ENCODE measurements around the gene EIF4E3. TPM values are rescaled to one million over a fixed set of nuclear protein-coding genes. Genes with fewer than 3 reads are reported as not detected.
A peak's percentile ranks its signal among the peaks of the same experiment; 100 is the strongest.

The EIF4E3 gene
- total RNA-seq, 2 experiments from 2014 or later, result 83.9 to 90.4 TPM

DNA sequence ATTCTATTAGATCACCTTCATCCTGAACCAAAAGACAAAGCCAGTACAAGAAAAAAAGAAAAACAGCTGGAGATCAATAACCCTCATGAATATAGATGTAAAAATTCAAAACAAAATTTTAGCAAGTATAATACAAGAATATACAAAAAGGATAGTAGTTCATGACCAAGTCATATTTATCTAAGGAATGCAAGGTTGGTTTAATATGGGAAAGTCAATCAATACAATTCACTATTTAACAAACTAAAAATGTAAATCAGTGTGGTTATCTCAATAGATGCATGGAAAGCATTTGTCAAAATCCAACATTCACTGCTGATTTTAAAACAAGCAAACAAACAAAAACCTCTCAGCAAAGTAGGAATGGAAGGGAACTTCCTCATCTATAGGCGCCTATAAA lies 17.4 kb upstream of the EIF4E3 start:
- ChIA-PET CTCF (no interaction called here), POLR2A (no interaction called here)
- peaks cover 32% of the 10 kb centered on the region for H3K9me3 Mint-ChIP-seq

DNA sequence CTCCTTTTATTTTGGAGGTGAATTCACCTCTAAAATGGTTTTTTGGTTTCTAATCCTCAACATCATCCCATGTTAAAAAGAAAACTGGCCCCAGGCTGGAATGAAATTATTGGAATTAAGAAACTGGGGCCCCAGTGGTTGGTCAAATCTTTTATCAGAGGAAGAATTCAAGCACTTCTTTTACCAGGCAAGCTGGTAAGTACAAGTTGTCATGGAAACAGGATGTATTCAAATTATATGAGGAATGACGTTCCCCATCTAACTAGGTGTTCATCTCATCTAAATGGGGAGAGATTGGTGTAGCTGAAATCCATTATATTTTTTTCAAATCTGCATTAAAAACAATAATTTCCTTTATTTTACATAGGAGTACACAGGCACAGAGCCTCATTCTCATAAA lies 9.7 kb upstream of the EIF4E3 start:
- ChIA-PET POLR2A (no interaction called here), CTCF (interaction anchor here (0.6 kb wide), 1 partner anchor 195 kb away, joined by 3 read pairs; no protein-coding TSS in a partner anchor)
- peaks cover 27% of the 10 kb centered on the region for H3K27me3 Mint-ChIP-seq
- no peak overlapping the region for H3K4me3 Mint-ChIP-seq
- peaks cover 2% of the 10 kb centered on the region for H3K36me3 Mint-ChIP-seq (ENCODE audit: low read depth)
- H3K27ac Mint-ChIP-seq, result no peak overlapping the region
- peaks cover 2% of the 10 kb centered on the region for H3K9me3 Mint-ChIP-seq
- H3K4me1 Mint-ChIP-seq, result peaks cover 16% of the 10 kb centered on the region
- DNase-seq, result no peak

More for the DNA sequence above, 17.4 kb upstream of the EIF4E3 start:
- H3K4me3 Mint-ChIP-seq, result no peak overlapping the region
- no peak overlapping the region for H3K27ac Mint-ChIP-seq
- H3K4me1 Mint-ChIP-seq, result no peaks in the 10 kb centered on the region
- DNase-seq, result no peak
- peaks cover 22% of the 10 kb centered on the region for H3K27me3 Mint-ChIP-seq
- H3K36me3 Mint-ChIP-seq (ENCODE audit: low read depth), result peaks cover 7% of the 10 kb centered on the region

DNA sequence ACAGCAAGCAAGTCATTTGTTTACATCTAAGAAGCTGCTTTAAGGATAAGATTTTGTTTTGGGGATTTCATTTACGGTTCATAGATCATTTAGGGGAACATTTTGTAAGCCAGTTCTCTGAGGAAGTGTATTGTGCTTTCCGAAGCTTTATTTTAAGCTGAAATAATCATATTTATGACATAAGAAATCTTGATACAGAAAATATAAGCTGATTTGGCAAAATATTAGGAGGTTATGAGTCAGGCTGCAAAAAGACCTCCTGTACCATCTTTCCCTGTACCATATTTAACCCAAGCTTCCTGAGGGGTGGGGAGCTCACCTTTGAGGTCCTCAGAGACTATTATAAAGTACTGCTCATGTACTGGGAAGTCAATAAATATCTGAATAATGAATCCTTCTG lies 8.1 kb upstream of the EIF4E3 start:
- peaks cover 2% of the 10 kb centered on the region for H3K36me3 Mint-ChIP-seq (ENCODE audit: low read depth)
- H3K27me3 Mint-ChIP-seq, result peaks cover 21% of the 10 kb centered on the region
- H3K27ac Mint-ChIP-seq, result no peak overlapping the region
- CTCF ChIA-PET, result interaction anchor here (1.9 kb wide), 1 partner anchor 9 kb away, joined by 4 read pairs; no protein-coding TSS in a partner anchor
- H3K4me3 Mint-ChIP-seq, result no peak overlapping the region
- no peak for DNase-seq
- H3K9me3 Mint-ChIP-seq, result no peaks in the 10 kb centered on the region
- H3K4me1 Mint-ChIP-seq, result peaks cover 31% of the 10 kb centered on the region
- POLR2A ChIA-PET, result no interaction called here

DNA sequence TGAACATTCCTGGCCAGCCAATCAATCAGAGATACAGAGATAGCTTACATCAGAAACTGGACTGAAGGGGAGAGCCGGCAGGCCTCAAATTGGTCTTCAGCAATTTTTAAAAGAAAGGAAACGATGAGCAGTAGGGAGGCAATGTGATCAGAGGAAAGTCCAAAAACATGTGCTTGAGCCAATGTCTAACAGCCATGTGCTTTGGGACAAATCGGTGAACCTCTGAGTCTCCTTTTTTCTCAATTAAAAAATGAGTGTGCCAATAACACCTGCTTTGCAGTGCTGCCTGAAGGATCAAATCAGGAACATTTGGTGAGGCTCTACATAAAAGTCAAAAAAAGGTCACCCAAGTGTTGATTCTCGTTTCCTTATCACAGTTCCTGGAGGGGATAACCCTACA lies 7.4 kb upstream of the EIF4E3 start:
- no peak overlapping the region for H3K27ac Mint-ChIP-seq
- DNase-seq, result no peak
- ChIA-PET CTCF (interaction anchor here (0.6 to 1.9 kb wide), 3 partner anchors 9 to 55 kb away, joined by 3 to 4 read pairs (median 3); no protein-coding TSS in a partner anchor), POLR2A (no interaction called here)
- peaks cover 34% of the 10 kb centered on the region for H3K4me1 Mint-ChIP-seq
- no peak overlapping the region for H3K4me3 Mint-ChIP-seq
- H3K27me3 Mint-ChIP-seq, result peaks cover 15% of the 10 kb centered on the region
- H3K36me3 Mint-ChIP-seq (ENCODE audit: low read depth), result peaks cover 2% of the 10 kb centered on the region
- no peaks in the 10 kb centered on the region for H3K9me3 Mint-ChIP-seq

DNA sequence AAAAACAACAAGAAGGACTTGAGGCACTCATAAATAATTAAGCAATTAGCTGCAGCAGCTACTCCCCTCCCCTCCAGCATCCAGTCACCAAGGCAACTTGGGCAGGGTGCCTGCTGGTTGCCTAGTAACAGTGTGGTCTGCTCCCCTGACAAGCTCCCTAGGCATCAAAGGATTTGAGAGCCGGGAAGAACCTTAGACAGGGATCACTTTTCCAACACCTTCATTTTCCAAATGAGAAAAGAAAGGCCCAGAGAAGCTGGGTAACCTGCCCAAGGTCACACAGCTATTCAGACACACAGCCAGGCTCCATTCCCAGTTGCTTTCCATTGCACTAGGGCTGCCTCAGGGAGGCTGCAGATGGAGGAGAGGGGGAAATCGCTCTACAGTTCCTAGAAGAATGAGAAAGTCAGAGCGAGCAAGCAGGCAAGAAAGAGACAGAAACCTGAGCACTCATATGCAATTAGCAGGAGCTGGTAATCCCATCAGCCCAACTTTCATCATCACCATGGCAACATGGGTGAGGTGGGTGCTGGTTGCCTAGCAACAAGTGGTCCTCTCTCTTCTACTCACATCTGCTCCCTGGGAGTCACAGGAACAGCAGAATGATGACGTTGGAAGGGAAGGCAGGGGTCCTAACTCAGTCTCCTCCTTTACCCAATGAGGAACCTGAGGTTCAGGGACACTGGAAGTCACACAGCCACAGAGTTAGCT lies 3.6 kb upstream of the EIF4E3 start:
- DNase-seq, result peak; percentile 54
- Mint-ChIP-seq H3K4me3 (no peak overlapping the region), H3K27ac (no peak overlapping the region), H3K27me3 (no peaks in the 10 kb centered on the region), H3K4me1 (peaks cover 49% of the 10 kb centered on the region), H3K36me3 (ENCODE audit: low read depth) (peaks cover 12% of the 10 kb centered on the region), H3K9me3 (no peaks in the 10 kb centered on the region)
- CTCF ChIA-PET, result interaction anchor here (0.8 to 1.7 kb wide), 5 partner anchors 11 to 469 kb away, joined by 3 to 7 read pairs (median 4); no protein-coding TSS in a partner anchor
- POLR2A ChIA-PET, result no interaction called here

DNA sequence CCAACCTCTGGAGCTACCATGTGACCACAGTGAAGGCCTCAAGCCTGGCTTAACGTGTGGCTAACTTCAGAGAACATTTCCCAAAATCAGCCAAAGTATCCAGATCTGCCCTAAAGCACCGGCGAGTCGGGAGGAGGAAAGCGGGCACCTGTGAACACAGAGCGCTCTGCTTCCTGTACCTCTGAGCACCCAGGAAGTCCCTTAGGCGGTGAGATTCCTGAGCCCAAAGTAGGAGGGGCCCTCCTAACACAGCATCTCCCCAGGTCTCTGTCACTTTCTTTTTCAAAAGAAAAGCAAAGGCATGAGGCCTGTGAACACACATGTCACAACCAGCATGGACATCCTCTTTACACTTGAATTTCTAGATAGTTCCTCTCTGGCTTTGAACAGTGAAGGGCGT lies 944 bp upstream of the EIF4E3 start:
- CTCF ChIA-PET, result interaction anchor here (1.2 to 1.4 kb wide), 2 partner anchors 15 to 130 kb away, joined by 3 to 7 read pairs; no protein-coding TSS in a partner anchor

DNA sequence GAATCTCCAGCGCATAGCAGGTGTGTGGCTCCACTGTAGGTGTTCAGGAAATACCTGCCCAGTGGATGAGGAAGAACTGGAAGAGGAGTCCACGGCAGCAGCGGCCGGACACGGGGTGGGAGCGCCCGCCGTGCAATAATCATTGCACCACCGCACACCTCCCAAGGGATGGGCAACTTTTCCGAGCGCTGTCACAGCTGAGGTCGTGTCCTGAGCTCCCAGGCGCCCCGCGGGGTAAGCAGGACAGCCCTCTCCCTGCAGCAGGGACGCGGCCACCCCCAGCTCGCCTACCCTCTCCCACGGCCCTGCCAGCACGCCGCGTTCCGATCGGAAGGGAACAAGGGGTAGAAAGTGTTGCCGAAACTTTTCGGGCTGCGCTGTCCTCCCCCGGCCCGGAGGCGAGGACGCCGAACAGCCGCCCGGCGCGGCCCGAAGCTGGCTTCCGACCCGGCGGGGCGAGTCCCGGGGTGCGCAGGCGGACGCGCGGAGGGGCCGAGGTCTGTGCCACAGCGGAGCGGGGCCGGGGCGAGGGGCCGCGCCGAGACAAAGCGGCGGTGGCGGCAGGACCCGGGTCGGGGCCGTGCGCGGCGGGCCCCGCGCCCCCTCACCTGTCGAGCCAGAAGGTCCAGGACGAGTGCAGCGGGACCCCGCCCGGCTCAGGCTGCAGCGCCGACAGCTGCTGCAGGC lies 475 bp downstream of the EIF4E3 start:
- Mint-ChIP-seq H3K4me3 (peak overlapping the region; percentile 86), H3K36me3 (ENCODE audit: low read depth) (peaks cover 42% of the 10 kb centered on the region), H3K27me3 (no peaks in the 10 kb centered on the region), H3K27ac (peak overlapping the region; percentile 95), H3K9me3 (no peaks in the 10 kb centered on the region), H3K4me1 (peaks cover 62% of the 10 kb centered on the region)
- CTCF ChIA-PET, result interaction anchor here (1.3 to 1.4 kb wide), 3 partner anchors 8 to 151 kb away, joined by 3 to 4 read pairs (median 3); no protein-coding TSS in a partner anchor
- POLR2A ChIA-PET, result no interaction called here
- DNase-seq, result peak; percentile 29

More for the DNA sequence above, 944 bp upstream of the EIF4E3 start:
- Mint-ChIP-seq H3K9me3 (no peaks in the 10 kb centered on the region), H3K4me1 (peaks cover 66% of the 10 kb centered on the region), H3K27ac (peak overlapping the region; percentile 95), H3K27me3 (no peaks in the 10 kb centered on the region), H3K36me3 (ENCODE audit: low read depth) (peaks cover 33% of the 10 kb centered on the region), H3K4me3 (peak overlapping the region; percentile 93)
- peak; percentile 61 for DNase-seq
- POLR2A ChIA-PET, result no interaction called here

DNA sequence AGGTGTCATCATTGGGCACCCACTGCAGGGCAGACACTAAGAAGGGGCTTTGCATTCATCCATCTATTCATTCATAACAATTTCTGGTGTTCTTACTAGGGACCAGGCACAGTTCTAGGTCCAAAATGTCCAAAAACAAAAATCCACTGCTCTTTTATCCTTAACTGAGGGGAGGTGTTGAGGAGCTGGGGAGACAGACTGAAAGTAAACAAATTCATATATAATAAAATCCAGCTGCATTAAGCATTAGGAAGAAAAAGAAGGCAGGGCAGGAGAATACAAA lies 1.1 kb downstream of the EIF4E3 start:
- Mint-ChIP-seq H3K9me3 (no peaks in the 10 kb centered on the region), H3K27me3 (no peaks in the 10 kb centered on the region), H3K27ac (peak overlapping the region; percentile 95), H3K4me1 (peaks cover 62% of the 10 kb centered on the region), H3K4me3 (peak overlapping the region; percentile 86), H3K36me3 (ENCODE audit: low read depth) (peaks cover 48% of the 10 kb centered on the region)
- ChIA-PET CTCF (interaction anchor here (1.2 to 1.4 kb wide), 4 partner anchors 9 to 152 kb away, joined by 3 to 4 read pairs (median 3); no protein-coding TSS in a partner anchor), POLR2A (no interaction called here)
- DNase-seq, result no peak

DNA sequence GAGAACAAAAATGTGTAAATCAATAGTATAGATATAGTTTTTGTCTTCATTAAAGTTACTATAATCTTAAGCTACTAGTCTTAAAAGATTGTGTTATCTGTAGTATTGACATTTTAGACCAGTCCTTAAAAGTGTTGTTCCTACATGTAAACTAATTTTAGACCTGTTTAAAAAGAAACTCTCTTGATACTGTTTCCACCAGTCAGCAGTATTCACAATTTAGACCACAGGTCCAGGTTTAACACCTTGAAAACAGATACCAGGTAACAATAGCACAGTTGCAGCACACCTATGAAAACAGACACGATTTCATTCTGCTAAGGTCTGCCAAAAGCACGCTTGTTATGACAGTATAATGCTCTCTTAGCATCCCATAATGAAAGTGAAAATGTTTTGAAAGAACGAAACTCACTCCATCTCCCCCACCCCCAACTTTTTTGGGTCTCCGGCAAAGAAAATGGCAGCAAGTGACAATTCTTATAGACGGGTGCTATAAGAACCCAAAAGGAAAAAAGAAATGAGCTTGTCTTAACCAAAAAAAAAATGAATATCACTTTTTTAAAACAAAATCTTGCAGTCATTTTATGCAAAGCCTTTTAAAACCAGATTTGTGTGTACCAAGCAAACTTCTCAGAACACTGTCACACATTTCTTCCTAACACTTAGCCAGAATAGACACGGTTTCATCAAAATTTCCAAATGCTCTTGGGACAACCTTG lies 1.6 kb downstream of the EIF4E3 start:
- no peaks in the 10 kb centered on the region for H3K27me3 Mint-ChIP-seq
- peaks cover 53% of the 10 kb centered on the region for H3K36me3 Mint-ChIP-seq (ENCODE audit: low read depth)
- peak overlapping the region; percentile 86 for H3K4me3 Mint-ChIP-seq
- H3K4me1 Mint-ChIP-seq, result peaks cover 62% of the 10 kb centered on the region
- H3K9me3 Mint-ChIP-seq, result no peaks in the 10 kb centered on the region
- POLR2A ChIA-PET, result no interaction called here
- CTCF ChIA-PET, result interaction anchor here (1.2 to 1.4 kb wide), 4 partner anchors 9 to 152 kb away, joined by 3 to 4 read pairs (median 3); no protein-coding TSS in a partner anchor
- DNase-seq, result peak; percentile 84
- peak overlapping the region; percentile 95 for H3K27ac Mint-ChIP-seq

DNA sequence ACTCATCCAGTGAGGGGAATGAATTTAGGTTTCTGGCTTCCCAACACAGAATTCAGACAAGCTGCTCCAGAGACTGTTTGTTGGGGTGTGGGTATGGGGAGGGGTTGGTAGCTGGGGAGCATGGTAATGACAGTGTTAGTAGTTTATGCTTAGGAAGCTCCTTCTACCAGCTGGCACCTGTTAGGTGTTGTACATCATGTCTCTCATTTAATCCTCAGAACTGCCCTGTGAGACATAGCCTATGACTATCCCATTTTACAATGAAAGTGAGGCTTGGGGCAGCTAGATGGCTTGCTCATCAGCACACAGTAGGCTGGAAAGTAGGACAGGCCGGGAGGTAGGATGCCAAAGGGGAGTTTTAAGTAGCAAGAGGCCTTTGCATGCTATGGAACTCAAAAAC lies 2.5 kb downstream of the EIF4E3 start:
- no peaks in the 10 kb centered on the region for H3K27me3 Mint-ChIP-seq
- ChIA-PET POLR2A (no interaction called here), CTCF (interaction anchor here (1.2 kb wide), 1 partner anchor 21 kb away, joined by 3 read pairs; no protein-coding TSS in a partner anchor)
- peaks cover 61% of the 10 kb centered on the region for H3K36me3 Mint-ChIP-seq (ENCODE audit: low read depth)
- H3K27ac Mint-ChIP-seq, result peak overlapping the region; percentile 95
- H3K4me1 Mint-ChIP-seq, result peaks cover 66% of the 10 kb centered on the region
- no peaks in the 10 kb centered on the region for H3K9me3 Mint-ChIP-seq
- no peak for DNase-seq
- H3K4me3 Mint-ChIP-seq, result peak overlapping the region; percentile 86

DNA sequence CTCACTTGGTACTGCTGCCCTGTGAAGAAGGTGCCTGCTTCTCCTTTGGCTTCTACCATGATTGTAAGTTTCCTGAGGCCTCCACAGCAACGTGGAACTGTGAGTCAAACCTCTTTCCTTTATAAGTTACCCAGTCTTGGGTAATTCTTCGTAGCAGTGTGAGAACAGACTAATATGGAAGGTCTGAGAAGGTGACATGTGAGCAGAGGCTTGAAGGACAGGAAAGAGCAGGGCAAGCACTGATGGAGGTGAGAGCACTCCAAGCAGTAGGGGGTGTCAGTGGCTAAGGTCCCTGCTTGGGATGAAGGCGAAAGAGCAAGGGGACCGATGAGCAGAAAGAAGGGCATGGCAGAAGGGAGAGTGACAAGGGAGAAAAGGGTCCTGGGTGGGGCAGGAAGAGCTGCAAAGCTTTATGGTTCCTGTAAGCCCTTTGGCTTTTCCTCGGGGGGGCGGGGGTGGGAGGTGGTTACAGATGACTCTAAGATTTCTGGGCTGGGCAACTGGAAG lies 3.5 kb downstream of the EIF4E3 start:
- Mint-ChIP-seq H3K4me1 (peaks cover 70% of the 10 kb centered on the region), H3K9me3 (no peaks in the 10 kb centered on the region), H3K4me3 (peak overlapping the region; percentile 86), H3K36me3 (ENCODE audit: low read depth) (peaks cover 68% of the 10 kb centered on the region), H3K27me3 (no peaks in the 10 kb centered on the region), H3K27ac (peak overlapping the region; percentile 95)
- DNase-seq, result peak; percentile 46
- CTCF ChIA-PET, result interaction anchor here (1.6 kb wide), 1 partner anchor 23 kb away, joined by 3 read pairs; no protein-coding TSS in a partner anchor
- POLR2A ChIA-PET, result interaction anchor here (0.5 kb wide), 1 partner anchor 1187 kb away, joined by 3 read pairs; no protein-coding TSS in a partner anchor

DNA sequence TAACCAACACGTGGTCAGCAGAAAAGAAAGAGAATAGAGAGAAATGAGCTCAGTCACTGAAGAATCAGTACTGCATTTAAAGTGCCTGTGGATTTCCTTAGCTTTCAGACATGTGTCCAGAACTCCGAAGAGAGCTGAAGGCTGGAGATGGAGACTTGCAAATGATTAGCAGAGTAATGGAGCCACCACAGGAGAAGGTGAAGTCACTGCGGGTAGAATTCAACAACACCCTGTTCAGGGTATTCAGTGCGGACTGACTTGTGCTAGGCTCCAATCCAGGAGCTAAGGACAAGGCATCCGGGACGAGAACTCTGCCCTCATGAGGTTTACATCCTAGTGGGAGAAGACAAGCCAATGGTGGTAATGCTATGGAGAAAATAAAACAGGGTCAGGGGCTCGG lies 4.2 kb downstream of the EIF4E3 start:
- H3K36me3 Mint-ChIP-seq (ENCODE audit: low read depth), result peaks cover 71% of the 10 kb centered on the region
- H3K4me3 Mint-ChIP-seq, result peak overlapping the region; percentile 86
- CTCF ChIA-PET, result interaction anchor here (1.0 to 1.6 kb wide), 2 partner anchors 10 to 22 kb away, joined by 3 to 4 read pairs; no protein-coding TSS in a partner anchor
- H3K4me1 Mint-ChIP-seq, result peaks cover 66% of the 10 kb centered on the region
- peak overlapping the region; percentile 95 for H3K27ac Mint-ChIP-seq
- no peak for DNase-seq
- no peaks in the 10 kb centered on the region for H3K27me3 Mint-ChIP-seq
- no peaks in the 10 kb centered on the region for H3K9me3 Mint-ChIP-seq
- POLR2A ChIA-PET, result interaction anchor here (0.6 kb wide), 1 partner anchor 361 kb away, joined by 4 read pairs; no protein-coding TSS in a partner anchor

Data from activated CD4-positive, alpha-beta T cell treated with anti-CD3 and anti-CD28 coated beads, Interleukin-2, amount 10 ng/mL, durations not matched to agents 7 days and 5 days (primary cell).